RWPE2 (cell line): ENCODE measurements around the gene DEFB114.

Source experiments
- ATAC-seq: fragments of 200-7000 bp; cut with Tn5 transposase; 3 replicates; pipeline ENCODE4 v1.9.1; 2021; ENCODE audit warnings: low read depth
- DNase-seq: peaks from one replicate; pipeline ENCODE4 v3.0.0-alpha.2; 2020; ENCODE audit warnings: low spot score
- H3K27ac ChIP-seq: fragments of 450-650 bp; 2 replicates; pipeline ENCODE4 v1.5.1; 2017; ENCODE audit warnings: mild to moderate bottlenecking; ENCODE audit not compliant: poor library complexity, severe bottlenecking
- H3K27me3 ChIP-seq: fragments of 250-450 bp; sonication (Bioruptor Pico); 2 replicates; pipeline ENCODE4 v1.5.1; 2021; ENCODE audit warnings: mild to moderate bottlenecking, moderate library complexity; ENCODE audit not compliant: insufficient read depth, poor library complexity, severe bottlenecking
- H3K36me3 ChIP-seq: fragments of 250-450 bp; sonication (Bioruptor Pico); 2 replicates; pipeline ENCODE4 v1.5.1; 2020; ENCODE audit warnings: low read depth, mild to moderate bottlenecking, moderate library complexity
- H3K4me1 ChIP-seq: fragments of 250-450 bp; sonication (Bioruptor Pico); 2 replicates; pipeline ENCODE4 v1.5.1; 2021; ENCODE audit warnings: mild to moderate bottlenecking, moderate library complexity; ENCODE audit not compliant: insufficient read depth, poor library complexity, severe bottlenecking
- H3K4me3 ChIP-seq: fragments of 250-450 bp; sonication (Bioruptor Pico); 2 replicates; pipeline ENCODE4 v1.5.1; 2021; ENCODE audit warnings: mild to moderate bottlenecking, moderate library complexity; ENCODE audit not compliant: severe bottlenecking
- H3K9me3 ChIP-seq: fragments of 250-450 bp; sonication (Bioruptor Pico); 2 replicates; pipeline ENCODE4 v1.5.1; 2021; ENCODE audit warnings: mild to moderate bottlenecking, moderate library complexity; ENCODE audit not compliant: severe bottlenecking
- CTCF ChIP-seq: fragments of 450-650 bp; IDR thresholded peaks from one replicate; pipeline ENCODE4 v1.5.1; 2017; ENCODE audit warnings: mild to moderate bottlenecking, moderate library complexity; ENCODE audit not compliant: poor library complexity, severe bottlenecking

Gene DEFB114

GRCh38 chr6:49987749-49988148, 23.8 kb upstream of the DEFB114 start:
- H3K27ac ChIP-seq: no peak overlapping the region
- no peaks in the 10 kb centered on the region for H3K4me1 ChIP-seq
- no peak for TF ChIP-seq CTCF
- no peaks in the 10 kb centered on the region for H3K36me3 ChIP-seq
- ATAC-seq (no peak), DNase-seq (no peak)
- H3K27me3 ChIP-seq: no peaks in the 10 kb centered on the region
- no peak overlapping the region for H3K4me3 ChIP-seq
- H3K9me3 ChIP-seq: peaks cover 5% of the 10 kb centered on the region

GRCh38 chr6:49986551-49986950, 22.6 kb upstream of the DEFB114 start:
- DNase-seq (no peak), ATAC-seq (no peak)
- H3K27me3 ChIP-seq: no peaks in the 10 kb centered on the region
- peaks cover 2% of the 10 kb centered on the region for H3K9me3 ChIP-seq
- no peak for TF ChIP-seq CTCF
- no peak overlapping the region for H3K4me3 ChIP-seq
- H3K4me1 ChIP-seq: no peaks in the 10 kb centered on the region
- no peaks in the 10 kb centered on the region for H3K36me3 ChIP-seq
- no peak overlapping the region for H3K27ac ChIP-seq

GRCh38 chr6:49982046-49982445, 18.1 kb upstream of the DEFB114 start:
- Histone ChIP-seq H3K36me3 (no peaks in the 10 kb centered on the region), H3K4me3 (no peak overlapping the region), H3K27me3 (no peaks in the 10 kb centered on the region), H3K9me3 (peaks cover 2% of the 10 kb centered on the region), H3K4me1 (no peaks in the 10 kb centered on the region), H3K27ac (no peak overlapping the region)
- DNase-seq (no peak), ATAC-seq (no peak)
- no peak for TF ChIP-seq CTCF

GRCh38 chr6:49980898-49981297, 16.9 kb upstream of the DEFB114 start:
- Histone ChIP-seq H3K27me3 (no peaks in the 10 kb centered on the region), H3K4me1 (no peaks in the 10 kb centered on the region), H3K36me3 (no peaks in the 10 kb centered on the region), H3K27ac (no peak overlapping the region), H3K9me3 (peaks cover 2% of the 10 kb centered on the region), H3K4me3 (no peak overlapping the region)
- no peak for TF ChIP-seq CTCF
- DNase-seq (no peak), ATAC-seq (peak; percentile 27; the same call in 1 of the 3 replicates)

- Histone ChIP-seq H3K9me3 (peaks cover 2% of the 10 kb centered on the region), H3K36me3 (no peaks in the 10 kb centered on the region), H3K4me3 (no peak overlapping the region), H3K27me3 (peaks cover 3% of the 10 kb centered on the region), H3K27ac (no peak overlapping the region), H3K4me1 (no peaks in the 10 kb centered on the region)
- no peak for DNase-seq
- no peak for ATAC-seq
- TF ChIP-seq CTCF: no peak
Measured at GRCh38 chr6:49979584-49979983, 15.6 kb upstream of the DEFB114 start.
